ENCODE measurements around the gene AQP12B. TPM values are rescaled to one million over a fixed set of nuclear protein-coding genes. Genes with fewer than 3 reads are reported as not detected.

The AQP12B gene
- total and polyA plus RNA-seq, 10 of the 15 experiments (the other 5 are each of a cell fraction or from before 2014, with no cell fraction given) = not detected

- no peak overlapping the region for H2AFZ ChIP-seq (ENCODE audit: control insufficient read depth, low read depth, low read length)
- no peaks in the 10 kb centered on the region for H3K27me3 ChIP-seq (replicated peaks in 1 of 2; ENCODE audit: control insufficient read depth in 2 of 2, insufficient read depth in 2 of 2, low read length in 1 of 2)
- BruUV-seq (replicated peaks) = no TSS peak
- no peak for DNase-seq (ENCODE audit: low read depth, low spot score)
- 75% methylated on average over 18 of the region's 18 CpGs for WGBS (ENCODE audit: insufficient coverage, insufficient replicate concordance, low lambda C conversion rate, missing lambda C conversion rate)
- ChIA-PET CTCF (no interaction called here), SMC1A (ENCODE audit: uncharacterized antibody, unreplicated experiment) (interaction anchor here (0.7 kb wide), 1 partner anchor 16 kb away, joined by 3 read pairs; no protein-coding TSS in a partner anchor), RAD21 (ENCODE audit: unreplicated experiment) (no interaction called here), POLR2A (no interaction called here)
- no peaks in the 10 kb centered on the region for H3K4me1 ChIP-seq (ENCODE audit: control insufficient read depth, insufficient read depth, low read length)
- no peak overlapping the region for H3K4me2 ChIP-seq (ENCODE audit: control insufficient read depth, insufficient read depth)
- no peak for TF ChIP-seq RAD51 (IDR thresholded peaks at IDR 0.05)
- no peak for TF ChIP-seq BACH1 (IDR thresholded peaks at IDR 0.05; ENCODE audit: borderline replicate concordance)
- no peak for TF ChIP-seq SMAD1 (IDR thresholded peaks at IDR 0.05; ENCODE audit: low read depth, partially characterized antibody)
- no peak for TF ChIP-seq STAT3 (IDR thresholded peaks at IDR 0.05; ENCODE audit: low read depth, low read length)
- TF ChIP-seq TCF3 (IDR thresholded peaks at IDR 0.05; ENCODE audit: borderline replicate concordance, insufficient read depth, low read depth, low read length) = no peak
- TF ChIP-seq CBFB (IDR thresholded peaks at IDR 0.05; ENCODE audit: low read depth) = no peak
- TF ChIP-seq SRF (IDR thresholded peaks at IDR 0.05; ENCODE audit: low read depth in 2 of 2, low read length in 2 of 2) = no peak
- H3K9me3 ChIP-seq (replicated peaks; ENCODE audit: control insufficient read depth, insufficient read depth, low read length) = no peaks in the 10 kb centered on the region; the same call in 2 of the 3 replicates
- no peak overlapping the region for H3K27ac ChIP-seq (ENCODE audit: control insufficient read depth, insufficient read depth)
- ATAC-seq = no peak
- no peak for FAIRE-seq
- in situ Hi-C loops (cut with MboI) (no loop called here), intact Hi-C loops (cut with micrococcal nuclease; ENCODE audit: unreplicated experiment) (no loop called here)
- H3K4me3 ChIP-seq = no peak overlapping the region
- H3K9ac ChIP-seq (ENCODE audit: control insufficient read depth, insufficient read depth, low read length) = no peak overlapping the region
- no peaks in the 10 kb centered on the region for H3K36me3 ChIP-seq (ENCODE audit: control insufficient read depth in 2 of 2, insufficient read depth in 2 of 2, low read length in 1 of 2)
- H4K20me1 ChIP-seq (ENCODE audit: control insufficient read depth, insufficient read depth) = no peaks in the 10 kb centered on the region
- H3K79me2 ChIP-seq (ENCODE audit: control insufficient read depth, insufficient read depth, low read length) = no peaks in the 10 kb centered on the region
Measured at GRCh38 chr2:240639566-240639965, 43.1 kb downstream of the AQP12B start.

GRCh38 chr2:240638512-240639160, 44.0 kb downstream of the AQP12B start:
- in situ Hi-C loops (cut with MboI) = no loop called here
- TF ChIP-seq ZBTB33 (IDR thresholded peaks at IDR 0.05) (no peak), MAX (IDR thresholded peaks at IDR 0.05; ENCODE audit: low read depth, low read length) (no peak), CHD2 (IDR thresholded peaks at IDR 0.05; ENCODE audit: borderline replicate concordance, low read depth, low read length) (no peak), ZNF592 (IDR thresholded peaks at IDR 0.05) (no peak), MEF2B (IDR thresholded peaks at IDR 0.05; ENCODE audit: partially characterized antibody, poor library complexity, severe bottlenecking) (no peak)

More at GRCh38 chr2:240638512-240639160, 44.0 kb downstream of the AQP12B start:
- Histone ChIP-seq H3K9ac (ENCODE audit: control insufficient read depth, insufficient read depth, low read length) (no peak overlapping the region), H3K79me2 (ENCODE audit: control insufficient read depth, insufficient read depth, low read length) (no peaks in the 10 kb centered on the region), H3K27ac (ENCODE audit: control insufficient read depth, insufficient read depth) (no peak overlapping the region), H3K4me2 (ENCODE audit: control insufficient read depth, insufficient read depth) (no peak overlapping the region), H4K20me1 (ENCODE audit: control insufficient read depth, insufficient read depth) (no peaks in the 10 kb centered on the region), H3K27me3 (replicated peaks in 1 of 2; ENCODE audit: control insufficient read depth in 2 of 2, insufficient read depth in 2 of 2, low read length in 1 of 2) (no peaks in the 10 kb centered on the region), H3K4me1 (ENCODE audit: control insufficient read depth, insufficient read depth, low read length) (no peaks in the 10 kb centered on the region), H3K9me3 (replicated peaks; ENCODE audit: control insufficient read depth, insufficient read depth, low read length) (peaks cover 2% of the 10 kb centered on the region; the same call in 1 of the 3 replicates), H2AFZ (ENCODE audit: control insufficient read depth, low read depth, low read length) (no peak overlapping the region), H3K4me3 (no peak overlapping the region), H3K36me3 (ENCODE audit: control insufficient read depth in 2 of 2, insufficient read depth in 2 of 2, low read length in 1 of 2) (no peaks in the 10 kb centered on the region)
- ChIA-PET CTCF (no interaction called here), POLR2A (no interaction called here), SMC1A (ENCODE audit: uncharacterized antibody, unreplicated experiment) (no interaction called here), RAD21 (ENCODE audit: unreplicated experiment) (no interaction called here)
- DNase-seq (ENCODE audit: low read depth, low spot score) (no peak), FAIRE-seq (no peak), ATAC-seq (no peak)
- BruUV-seq (replicated peaks) = no TSS peak
- 52% methylated on average over 18 of the region's 18 CpGs for WGBS (ENCODE audit: insufficient coverage, insufficient replicate concordance, low lambda C conversion rate, missing lambda C conversion rate)
- intact Hi-C loops (cut with micrococcal nuclease; ENCODE audit: unreplicated experiment) = no loop called here
